Thoracic aorta (tissue), 2 donors: ENCODE measurements around the gene KCNH2. TPM values are rescaled to one million over a fixed set of nuclear protein-coding genes. Genes with fewer than 3 reads are reported as not detected.

ENCODE experiments used
- ATAC-seq: fragments of 150-250 bp; one replicate; pipeline ENCODE4 v1.8.0; 2017; ENCODE audit warnings: low read depth; ENCODE audit not compliant: insufficient number of reproducible peaks, low FRiP score
- DNase-seq: peaks from one replicate; pipeline ENCODE4 v3.0.0-alpha.2; 2020; ENCODE audit warnings: low spot score
- H3K27ac ChIP-seq, 2 donors: fragments of 200-600 bp; sonication (generic); 1 replicate in 1 of 2; 2 replicates in 1 of 2; pipeline ENCODE4 v1.5.1; 2016; ENCODE audit warnings: mild to moderate bottlenecking in 2 of 2, moderate library complexity in 2 of 2
- H3K27me3 ChIP-seq: fragments of 200-600 bp; sonication (generic); replicated peaks from 2 replicates; pipeline ENCODE4 v1.6.0; 2016; ENCODE audit warnings: mild to moderate bottlenecking; ENCODE audit not compliant: insufficient read depth
- H3K36me3 ChIP-seq: fragments of 200-600 bp; sonication (generic); one replicate; pipeline ENCODE4 v1.5.1; 2016
- H3K4me1 ChIP-seq, 2 donors: fragments of 200-600 bp; sonication (generic); 1 replicate in 1 of 2; 2 replicates in 1 of 2; pipeline versions ENCODE4 v1.5.1 to v1.6.0; 2016; ENCODE audit warnings: low read depth in 2 of 2, mild to moderate bottlenecking in 1 of 2; ENCODE audit not compliant: control insufficient read depth in 1 of 2
- H3K4me3 ChIP-seq: fragments of 200-600 bp; sonication (generic); 2 replicates; pipeline ENCODE4 v1.5.1; 2016; ENCODE audit warnings: mild to moderate bottlenecking
- H3K9me3 ChIP-seq: fragments of 200-600 bp; sonication (generic); 2 replicates; pipeline ENCODE4 v1.5.1; 2016
- total RNA-seq, 2 donors: library from RNA; depleted of rRNA; stranded (reverse); fragments of >200 nt; gene quantifications; one replicate each; pipeline versions ENCODE4 v1.1.0 to v1.2.3, GENCODE V29; 2016
- TF ChIP-seq, protein P1 (sequence below): fragments of 200-600 bp; sonication (generic); IDR thresholded peaks from one replicate; pipeline ENCODE4 v1.5.1; 2019; ENCODE audit warnings: antibody characterized with exemption

Gene KCNH2
- total RNA-seq, 2 donors from 2014 or later, result 1.2 TPM; not detected in 1

DNA sequence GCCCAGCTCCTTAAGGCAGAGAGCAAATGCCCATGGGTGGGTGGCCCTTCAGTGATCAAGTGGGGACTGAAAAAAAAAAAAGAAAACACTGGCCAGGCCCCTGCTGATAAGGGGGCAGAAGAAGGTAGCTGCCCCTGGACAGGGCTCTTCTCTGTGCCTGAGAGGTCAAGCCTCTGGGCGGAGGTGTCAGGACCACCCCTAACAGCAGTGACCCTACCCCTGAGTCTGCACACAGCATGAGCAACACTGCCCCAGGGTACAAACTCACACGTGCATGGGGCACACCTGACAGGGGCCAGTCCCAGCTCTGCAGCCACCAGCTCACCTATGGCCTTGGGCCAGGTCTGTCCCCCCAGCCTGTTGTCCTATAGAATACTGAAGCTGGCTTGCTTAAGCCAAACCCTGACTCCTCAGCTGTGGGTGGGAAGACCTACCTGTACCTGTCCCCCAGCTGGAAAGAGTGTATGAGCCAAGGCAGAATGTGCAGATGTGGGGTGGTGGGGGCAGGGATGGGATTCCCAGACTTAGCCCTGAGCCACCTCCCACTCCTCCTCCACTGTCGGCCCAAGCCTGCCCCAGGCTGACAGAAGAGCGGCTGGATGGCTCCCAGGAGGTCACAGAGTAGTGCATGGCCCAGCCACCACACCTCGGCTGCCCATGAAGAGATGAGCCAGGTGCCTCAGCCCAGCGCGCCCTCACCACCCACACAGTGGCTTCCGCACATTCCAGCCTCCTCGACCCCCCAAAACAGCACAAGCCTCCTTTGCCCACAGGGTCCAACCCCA lies 23.7 kb downstream of the KCNH2 start:
- no peak overlapping the region for H3K4me3 ChIP-seq
- DNase-seq, result no peak

DNA sequence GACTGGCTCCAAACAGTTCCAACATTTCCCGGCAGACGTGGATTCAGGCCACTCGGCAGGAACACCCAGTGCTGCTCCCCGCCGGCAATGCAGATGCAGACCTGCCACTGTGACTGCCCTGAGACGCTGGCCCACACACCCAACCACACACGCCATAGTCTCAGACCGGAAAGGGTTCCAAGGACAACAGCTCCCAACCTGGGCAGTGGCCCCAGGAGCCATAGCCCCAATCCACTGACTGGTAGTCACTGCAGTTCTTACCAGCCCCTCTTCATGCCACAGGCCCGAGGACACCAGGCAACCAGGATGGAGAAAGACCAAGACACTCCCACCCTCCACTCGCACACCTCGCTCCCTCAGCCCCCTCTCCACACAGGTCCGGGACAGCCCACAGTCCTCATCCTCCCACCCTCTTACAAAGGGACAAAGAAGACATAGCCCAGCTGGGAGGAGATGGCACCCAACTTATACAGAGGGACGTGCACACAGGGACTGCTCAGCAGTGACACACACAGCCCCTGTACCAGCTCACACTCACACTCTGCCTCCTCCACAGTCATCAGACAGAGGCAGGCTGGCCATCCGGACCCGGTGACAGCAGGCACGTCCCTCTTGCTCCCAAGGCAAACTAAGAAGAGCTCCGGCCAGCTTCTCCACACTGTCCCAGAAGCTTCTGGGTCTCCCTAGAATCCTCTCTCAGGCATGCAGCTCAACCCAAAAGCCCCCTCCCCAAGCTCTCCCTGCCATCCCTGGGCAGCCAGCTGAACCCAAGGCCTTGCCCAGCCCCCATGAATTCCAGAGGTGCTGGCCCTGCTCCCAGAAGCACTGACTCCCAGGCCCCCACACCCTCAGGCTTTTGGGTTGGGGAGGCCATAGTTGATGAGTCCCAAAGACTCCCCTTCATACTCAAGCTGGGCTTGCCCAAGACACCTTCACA lies 24.8 kb downstream of the KCNH2 start:
- no peaks in the 10 kb centered on the region for H3K27me3 ChIP-seq
- peaks cover 8 to 11% of the 10 kb centered on the region in 2 donors for H3K4me1 ChIP-seq
- no peaks in the 10 kb centered on the region for H3K9me3 ChIP-seq
- no peak overlapping the region for H3K4me3 ChIP-seq
- ATAC-seq, result no peak
- TF ChIP-seq, protein P1, sequence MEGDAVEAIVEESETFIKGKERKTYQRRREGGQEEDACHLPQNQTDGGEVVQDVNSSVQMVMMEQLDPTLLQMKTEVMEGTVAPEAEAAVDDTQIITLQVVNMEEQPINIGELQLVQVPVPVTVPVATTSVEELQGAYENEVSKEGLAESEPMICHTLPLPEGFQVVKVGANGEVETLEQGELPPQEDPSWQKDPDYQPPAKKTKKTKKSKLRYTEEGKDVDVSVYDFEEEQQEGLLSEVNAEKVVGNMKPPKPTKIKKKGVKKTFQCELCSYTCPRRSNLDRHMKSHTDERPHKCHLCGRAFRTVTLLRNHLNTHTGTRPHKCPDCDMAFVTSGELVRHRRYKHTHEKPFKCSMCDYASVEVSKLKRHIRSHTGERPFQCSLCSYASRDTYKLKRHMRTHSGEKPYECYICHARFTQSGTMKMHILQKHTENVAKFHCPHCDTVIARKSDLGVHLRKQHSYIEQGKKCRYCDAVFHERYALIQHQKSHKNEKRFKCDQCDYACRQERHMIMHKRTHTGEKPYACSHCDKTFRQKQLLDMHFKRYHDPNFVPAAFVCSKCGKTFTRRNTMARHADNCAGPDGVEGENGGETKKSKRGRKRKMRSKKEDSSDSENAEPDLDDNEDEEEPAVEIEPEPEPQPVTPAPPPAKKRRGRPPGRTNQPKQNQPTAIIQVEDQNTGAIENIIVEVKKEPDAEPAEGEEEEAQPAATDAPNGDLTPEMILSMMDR, result no peak
- DNase-seq, result no peak
- no peak overlapping the region for H3K27ac ChIP-seq
- H3K36me3 ChIP-seq, result no peaks in the 10 kb centered on the region

More for the DNA sequence above, 23.7 kb downstream of the KCNH2 start:
- ATAC-seq, result no peak
- TF ChIP-seq, protein P1, result no peak
- H3K27me3 ChIP-seq, result no peaks in the 10 kb centered on the region
- H3K36me3 ChIP-seq, result no peaks in the 10 kb centered on the region
- no peaks in the 10 kb centered on the region for H3K9me3 ChIP-seq
- H3K27ac ChIP-seq, result no peak overlapping the region
- peaks cover 8 to 11% of the 10 kb centered on the region in 2 donors for H3K4me1 ChIP-seq

DNA sequence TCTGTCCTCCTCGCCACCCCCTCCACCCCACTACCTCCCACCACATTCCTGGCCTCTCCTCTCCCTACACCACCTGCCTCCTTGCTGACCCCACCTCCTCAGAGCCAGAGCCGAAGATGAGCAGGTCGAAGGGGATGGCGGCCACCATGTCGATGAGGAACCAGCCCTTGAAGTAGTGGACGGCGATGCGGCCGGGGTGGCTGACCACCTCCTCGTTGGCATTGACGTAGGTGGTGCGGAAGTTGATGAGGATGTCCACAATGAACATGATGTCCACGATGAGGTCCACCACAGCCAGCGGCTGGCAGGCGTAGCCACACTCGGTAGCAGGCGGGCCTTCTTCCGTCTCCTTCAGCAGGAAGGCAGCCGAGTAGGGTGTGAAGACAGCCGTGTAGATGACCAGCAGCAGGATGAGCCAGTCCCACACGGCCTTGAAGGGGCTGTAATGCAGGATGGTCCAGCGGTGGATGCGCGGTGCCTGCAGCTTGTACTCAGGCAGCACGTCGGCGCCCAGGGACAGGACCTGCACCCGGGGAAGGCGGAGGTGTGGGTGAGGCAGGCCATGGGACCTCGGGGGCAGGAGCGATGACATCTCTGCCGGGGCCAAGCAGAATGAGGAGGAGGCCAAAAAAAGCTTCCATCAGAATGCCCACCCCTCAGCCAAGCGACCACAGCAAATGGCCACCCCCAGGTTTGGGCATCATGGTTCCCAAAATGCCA lies 25.6 kb downstream of the KCNH2 start:
- H3K4me3 ChIP-seq, result no peak overlapping the region
- H3K27ac ChIP-seq, result no peak overlapping the region
- ATAC-seq, result no peak
- no peak for DNase-seq
- H3K4me1 ChIP-seq, result peaks cover 8 to 11% of the 10 kb centered on the region in 2 donors
- H3K9me3 ChIP-seq, result no peaks in the 10 kb centered on the region
- TF ChIP-seq, protein P1, result no peak
- H3K36me3 ChIP-seq, result no peaks in the 10 kb centered on the region
- H3K27me3 ChIP-seq, result no peaks in the 10 kb centered on the region

DNA sequence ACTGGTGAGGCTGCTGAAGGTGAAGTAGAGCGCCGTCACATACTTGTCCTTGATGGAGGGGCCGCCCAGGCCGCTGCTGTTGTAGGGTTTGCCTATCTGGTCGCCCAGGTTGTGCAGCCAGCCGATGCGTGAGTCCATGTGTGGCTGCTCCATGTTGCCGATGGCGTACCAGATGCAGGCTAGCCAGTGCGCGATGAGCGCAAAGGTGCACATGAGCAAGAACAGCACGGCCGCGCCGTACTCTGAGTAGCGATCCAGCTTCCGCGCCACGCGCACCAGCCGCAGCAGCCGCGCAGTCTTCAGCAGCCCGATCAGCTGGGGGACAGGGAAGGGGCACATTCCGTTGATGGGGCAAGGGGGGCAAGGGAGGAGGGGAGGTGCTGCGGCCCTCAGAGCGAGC lies 26.6 kb downstream of the KCNH2 start:
- ATAC-seq (no peak), DNase-seq (no peak)
- TF ChIP-seq, protein P1, result no peak
- H3K4me1 ChIP-seq, result peaks cover 8 to 11% of the 10 kb centered on the region in 2 donors
- H3K4me3 ChIP-seq, result no peak overlapping the region
- H3K27me3 ChIP-seq, result no peaks in the 10 kb centered on the region
- H3K27ac ChIP-seq, result no peak overlapping the region
- H3K9me3 ChIP-seq, result no peaks in the 10 kb centered on the region
- H3K36me3 ChIP-seq, result no peaks in the 10 kb centered on the region
